Fibroblast of pulmonary artery (primary cell): ENCODE data around the gene CCDC12.
A peak's percentile ranks its signal among the peaks of the same experiment; 100 is the strongest.

Experiments used
- DNase-seq: peaks from one replicate; pipeline ENCODE4 v3.0.0-alpha.2; 2010; ENCODE audit warnings: low read depth
- H3K4me3 ChIP-seq: replicated peaks from 2 replicates; pipeline ENCODE4 v1.5.1; 2011; ENCODE audit warnings: low read depth, mild to moderate bottlenecking, control low read depth, low read length, moderate library complexity
- TF ChIP-seq, protein P1 (sequence below): IDR thresholded peaks from 2 replicates; pipeline ENCODE4 v1.5.1; 2011; ENCODE audit warnings: mild to moderate bottlenecking, control low read depth, low read length, inconsistent platforms; ENCODE audit errors: missing control alignments

Gene CCDC12

DNA sequence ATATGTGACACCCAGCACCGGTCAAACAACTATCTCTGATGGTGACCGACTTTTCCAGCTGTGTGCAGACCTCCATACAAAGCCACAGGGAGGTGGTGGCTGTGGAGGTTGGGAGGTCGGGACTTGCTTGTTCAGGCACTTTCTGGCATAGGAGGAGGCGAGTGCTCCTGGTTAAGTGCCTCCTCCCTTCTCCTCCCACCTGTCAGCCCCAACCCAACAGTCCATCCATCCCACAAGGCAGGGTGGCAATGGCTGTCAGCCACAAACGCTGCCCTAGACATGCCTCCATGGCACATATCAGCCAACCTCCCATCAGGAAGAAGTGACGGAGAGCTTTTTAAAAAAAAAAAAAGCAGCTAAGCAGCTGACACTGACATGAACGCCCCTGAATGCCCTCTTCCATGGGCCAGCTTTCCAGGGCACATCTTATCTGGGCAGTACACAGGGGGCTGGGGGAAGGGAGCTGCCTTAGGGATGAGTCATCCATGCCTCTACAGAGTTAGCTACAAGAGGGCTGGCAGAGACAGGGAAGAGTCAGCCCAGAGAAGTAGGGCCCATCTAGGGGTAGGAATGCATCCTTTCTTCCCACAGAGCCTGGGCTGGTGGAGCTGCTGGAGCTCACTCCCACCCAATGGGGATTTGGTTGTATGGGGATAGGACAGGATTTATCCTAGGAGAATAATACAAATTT lies 41.2 kb downstream of the CCDC12 start:
- TF ChIP-seq, protein P1, sequence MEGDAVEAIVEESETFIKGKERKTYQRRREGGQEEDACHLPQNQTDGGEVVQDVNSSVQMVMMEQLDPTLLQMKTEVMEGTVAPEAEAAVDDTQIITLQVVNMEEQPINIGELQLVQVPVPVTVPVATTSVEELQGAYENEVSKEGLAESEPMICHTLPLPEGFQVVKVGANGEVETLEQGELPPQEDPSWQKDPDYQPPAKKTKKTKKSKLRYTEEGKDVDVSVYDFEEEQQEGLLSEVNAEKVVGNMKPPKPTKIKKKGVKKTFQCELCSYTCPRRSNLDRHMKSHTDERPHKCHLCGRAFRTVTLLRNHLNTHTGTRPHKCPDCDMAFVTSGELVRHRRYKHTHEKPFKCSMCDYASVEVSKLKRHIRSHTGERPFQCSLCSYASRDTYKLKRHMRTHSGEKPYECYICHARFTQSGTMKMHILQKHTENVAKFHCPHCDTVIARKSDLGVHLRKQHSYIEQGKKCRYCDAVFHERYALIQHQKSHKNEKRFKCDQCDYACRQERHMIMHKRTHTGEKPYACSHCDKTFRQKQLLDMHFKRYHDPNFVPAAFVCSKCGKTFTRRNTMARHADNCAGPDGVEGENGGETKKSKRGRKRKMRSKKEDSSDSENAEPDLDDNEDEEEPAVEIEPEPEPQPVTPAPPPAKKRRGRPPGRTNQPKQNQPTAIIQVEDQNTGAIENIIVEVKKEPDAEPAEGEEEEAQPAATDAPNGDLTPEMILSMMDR: peak; percentile 89
- peak; percentile 97 for DNase-seq
- H3K4me3 ChIP-seq: no peak overlapping the region

DNA sequence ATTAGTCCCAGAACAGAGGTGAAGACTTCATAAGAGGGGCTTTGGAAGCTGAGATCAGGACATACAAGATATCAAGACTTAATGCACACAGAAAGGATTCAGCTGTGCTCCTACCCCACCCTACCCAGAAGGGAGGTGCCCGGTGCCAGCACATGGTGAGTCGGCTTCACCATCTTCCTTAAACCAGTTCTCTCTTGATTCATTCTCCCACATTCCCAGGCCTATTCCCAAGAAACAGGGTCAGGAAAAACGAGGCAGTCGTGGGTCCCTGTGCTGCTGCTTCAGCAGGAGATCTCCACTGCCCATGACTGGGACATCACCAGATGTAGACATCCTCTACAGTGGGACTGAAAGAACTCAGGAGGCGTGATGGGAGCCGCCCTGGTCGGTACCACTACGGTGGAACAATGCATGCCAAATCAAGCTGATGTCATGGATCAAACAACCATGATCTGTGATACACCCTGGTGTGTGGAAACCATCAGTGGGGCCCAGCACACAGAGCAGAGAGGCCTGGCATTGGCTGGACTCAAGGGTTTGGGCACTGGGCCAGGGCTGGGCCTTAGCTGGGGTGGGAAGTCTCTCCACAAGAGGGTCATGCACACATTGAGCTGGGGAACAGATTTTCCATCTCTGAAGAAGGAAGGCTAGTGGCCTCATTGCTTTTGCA lies 41.9 kb downstream of the CCDC12 start:
- peak; percentile 55 for DNase-seq
- TF ChIP-seq, protein P1: no peak
- H3K4me3 ChIP-seq: no peak overlapping the region

DNA sequence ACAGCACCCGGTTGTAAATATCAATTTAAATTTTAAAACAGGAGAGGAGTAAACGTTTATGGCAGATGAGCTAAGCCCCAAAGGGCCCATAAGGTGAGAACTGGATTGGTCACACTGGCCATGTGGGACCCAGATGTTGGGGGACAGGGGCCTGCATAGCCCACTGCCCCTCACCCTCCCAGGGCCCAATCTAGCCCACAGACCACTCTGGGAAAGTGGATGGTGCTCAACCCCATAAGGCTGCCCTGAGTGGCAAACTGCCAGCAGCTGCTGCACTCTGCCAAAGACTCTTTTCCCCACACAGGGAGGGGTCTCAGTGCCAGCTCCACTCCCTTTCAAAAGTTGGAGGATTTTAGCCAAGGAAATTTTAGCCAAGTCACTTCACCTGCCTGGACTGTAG lies 42.5 kb downstream of the CCDC12 start:
- TF ChIP-seq, protein P1: no peak
- H3K4me3 ChIP-seq: no peak overlapping the region
- no peak for DNase-seq

DNA sequence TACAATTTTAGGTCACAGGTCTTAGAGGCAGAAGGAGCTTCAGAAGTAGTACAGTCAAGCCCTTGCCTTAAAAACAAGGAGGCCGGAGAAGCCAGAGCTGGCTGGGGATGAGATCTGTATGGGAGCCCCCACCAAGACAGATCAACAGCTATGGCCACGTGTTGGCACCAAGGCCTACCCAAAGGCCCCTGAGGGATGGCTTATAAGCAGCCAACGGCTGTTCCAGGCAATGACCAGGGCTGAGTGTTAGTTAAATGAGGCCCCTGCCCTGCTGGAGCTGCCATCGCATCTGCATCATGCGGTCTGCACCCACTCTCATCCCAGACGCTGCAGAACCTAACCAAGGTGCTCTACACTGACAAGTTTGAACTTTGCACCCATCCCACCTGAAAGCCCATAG lies 43.3 kb downstream of the CCDC12 start:
- H3K4me3 ChIP-seq: no peak overlapping the region
- TF ChIP-seq, protein P1: no peak
- DNase-seq: no peak

DNA sequence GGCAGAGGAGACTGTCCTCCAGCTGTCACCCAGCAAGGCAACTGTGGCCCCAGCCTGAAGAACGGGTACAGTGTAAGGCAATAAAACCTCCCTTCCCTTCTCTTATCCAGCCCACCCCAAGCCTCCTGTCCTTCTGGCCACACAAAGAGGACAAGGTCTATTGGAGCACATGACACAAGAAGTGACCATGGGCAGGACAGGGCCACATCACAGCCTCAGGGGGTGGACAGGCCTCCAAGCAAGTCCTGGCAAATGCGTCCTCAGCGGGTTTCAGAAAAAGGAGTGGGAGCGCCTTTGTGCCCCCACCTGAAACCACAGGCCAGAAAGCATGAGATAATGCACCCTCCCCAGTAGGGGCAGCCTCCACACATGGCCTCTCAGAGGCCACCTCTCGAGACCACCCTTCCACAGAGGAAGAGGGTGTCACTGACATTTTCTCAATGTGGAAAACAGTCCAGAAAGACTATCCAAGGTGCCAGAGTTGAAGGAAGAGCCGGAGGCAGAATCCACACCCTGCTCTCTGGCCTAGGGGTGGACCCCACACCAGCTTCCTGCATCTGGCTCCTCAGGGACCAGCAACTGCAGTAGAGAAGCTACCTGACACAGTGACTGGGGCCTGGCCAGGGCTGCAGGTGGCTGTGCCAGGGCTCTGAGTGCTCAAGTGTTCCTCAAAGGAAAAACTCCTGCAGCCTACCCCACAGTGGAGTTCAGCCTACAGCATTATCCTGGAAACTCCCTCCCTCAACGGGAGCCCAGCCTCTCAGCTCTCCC lies 43.9 kb downstream of the CCDC12 start:
- TF ChIP-seq, protein P1: no peak
- DNase-seq: no peak
- H3K4me3 ChIP-seq: no peak overlapping the region

DNA sequence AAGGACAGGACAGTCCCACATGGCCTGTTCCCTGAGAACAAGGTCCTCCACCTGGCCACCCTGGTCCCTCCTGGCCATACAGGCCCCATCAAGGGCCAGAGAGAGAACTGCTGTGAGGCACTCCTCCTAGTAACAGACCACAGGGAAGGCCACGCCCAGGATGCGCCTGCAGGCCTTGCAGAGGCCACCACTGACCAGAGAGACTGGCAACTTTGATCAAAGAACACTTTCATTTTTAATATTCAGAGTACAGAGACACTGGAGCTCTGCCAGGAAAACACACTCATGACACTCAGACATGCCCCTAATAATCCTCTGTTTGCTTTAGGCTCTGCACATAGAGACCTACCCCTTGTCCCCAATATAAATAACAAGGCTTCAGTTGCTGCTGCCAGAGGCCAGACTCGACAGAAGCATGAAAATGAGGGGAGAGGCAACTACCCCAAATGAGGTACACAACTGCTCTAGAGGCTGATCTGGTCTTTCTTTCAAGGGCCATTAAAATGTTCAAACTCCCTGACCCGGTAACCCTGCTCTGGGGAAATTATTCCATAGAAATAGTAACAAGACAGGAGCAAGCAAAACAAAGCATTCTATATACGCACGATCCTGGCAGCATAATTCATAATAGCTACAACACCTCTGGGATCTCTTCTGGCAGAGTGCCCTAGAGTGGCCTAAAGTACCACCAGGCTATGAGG lies 44.8 kb downstream of the CCDC12 start:
- no peak overlapping the region for H3K4me3 ChIP-seq
- DNase-seq: peak; percentile 38
- TF ChIP-seq, protein P1: no peak
